ENCODE results near the gene HERC4.
A peak's percentile ranks its signal among the peaks of the same experiment; 100 is the strongest.
"Not testable (repeated sequence)": the region's sequence is repeated elsewhere in the genome, so short reads cannot be mapped to it uniquely, and the experiment has no call there.

The HERC4 gene

GRCh38 chr10:68047122-68047521 lies 28.0 kb downstream of the HERC4 start:
- DNase-seq (ENCODE audit: low spot score), result no peak

GRCh38 chr10:68046642-68047041 lies 28.4 kb downstream of the HERC4 start:
- no peak for DNase-seq (ENCODE audit: low spot score)

- DNase-seq (ENCODE audit: low spot score), result no peak
These were observed 32.1 kb downstream of the HERC4 start for GRCh38 chr10:68043030-68043429.

- DNase-seq (ENCODE audit: low spot score), result no peak
These were observed 43.0 kb downstream of the HERC4 start for GRCh38 chr10:68032113-68032512.

GRCh38 chr10:68027429-68027828 lies 47.7 kb downstream of the HERC4 start:
- DNase-seq (ENCODE audit: low spot score), result no peak

GRCh38 chr10:68023292-68023691 lies 51.8 kb downstream of the HERC4 start:
- DNase-seq (ENCODE audit: low spot score), result no peak

- DNase-seq (ENCODE audit: low spot score), result not testable (repeated sequence)
These were observed 52.8 kb downstream of the HERC4 start for GRCh38 chr10:68022324-68022723.

- DNase-seq (ENCODE audit: low spot score), result not testable (repeated sequence)
These were observed 58.6 kb downstream of the HERC4 start for GRCh38 chr10:68016519-68016918.

- no peak for DNase-seq (ENCODE audit: low spot score)
These were observed 64.6 kb downstream of the HERC4 start for GRCh38 chr10:68010426-68010940.

GRCh38 chr10:68007356-68007755 lies 67.7 kb downstream of the HERC4 start:
- no peak for DNase-seq (ENCODE audit: low spot score)

GRCh38 chr10:68001539-68001938 lies 73.5 kb downstream of the HERC4 start:
- no peak for DNase-seq (ENCODE audit: low spot score)

GRCh38 chr10:68001000-68001399 lies 74.1 kb downstream of the HERC4 start:
- no peak for DNase-seq (ENCODE audit: low spot score)

- DNase-seq (ENCODE audit: low spot score), result no peak
These were observed 85.0 kb downstream of the HERC4 start for GRCh38 chr10:67990093-67990492.

- DNase-seq (ENCODE audit: low spot score), result no peak
These were observed 86.5 kb downstream of the HERC4 start for GRCh38 chr10:67988606-67989005.

- DNase-seq (ENCODE audit: low spot score), result not testable (repeated sequence)
These were observed 92.5 kb downstream of the HERC4 start for GRCh38 chr10:67982603-67983002.

- DNase-seq (ENCODE audit: low spot score), result no peak
These were observed 96.3 kb downstream of the HERC4 start for GRCh38 chr10:67978749-67979148.

GRCh38 chr10:67977251-67977650 lies 97.8 kb downstream of the HERC4 start:
- DNase-seq (ENCODE audit: low spot score), result no peak

- peak; percentile 37 for DNase-seq (ENCODE audit: low spot score)
These were observed 98.5 kb downstream of the HERC4 start for GRCh38 chr10:67976292-67977245.

GRCh38 chr10:67975871-67976270 lies 99.2 kb downstream of the HERC4 start:
- DNase-seq (ENCODE audit: low spot score), result no peak

GRCh38 chr10:67971311-67971710 lies 103.8 kb downstream of the HERC4 start:
- DNase-seq (ENCODE audit: low spot score), result no peak

GRCh38 chr10:67969875-67970274 lies 105.2 kb downstream of the HERC4 start:
- no peak for DNase-seq (ENCODE audit: low spot score)

- DNase-seq (ENCODE audit: low spot score), result not testable (repeated sequence)
These were observed 109.0 kb downstream of the HERC4 start for GRCh38 chr10:67966035-67966434.

- no peak for DNase-seq (ENCODE audit: low spot score)
These were observed 109.6 kb downstream of the HERC4 start for GRCh38 chr10:67965456-67965855.

All from cerebellar cortex (tissue), 1 donor.